HepG2 (cell line): Measurements from ENCODE around the gene BSN. TPM values are rescaled to one million over a fixed set of nuclear protein-coding genes. Genes with fewer than 3 reads are reported as not detected.

ENCODE experiments used
- BCLAF1 ChIP-seq: fragments of 450-650 bp; IDR thresholded peaks from 2 replicates; pipeline ENCODE4 v1.6.1; 2017; ENCODE audit warnings: mild to moderate bottlenecking
- CCDC6 ChIP-seq: sonication (generic); formaldehyde crosslinking; IDR thresholded peaks from 2 replicates; pipeline ENCODE4 v1.8.1; 2022; ENCODE audit warnings: mild to moderate bottlenecking, missing genetic modification reagents, moderate library complexity
- DBP ChIP-seq: sonication (generic); formaldehyde crosslinking; IDR thresholded peaks from 2 replicates; pipeline ENCODE4 v1.4.0; 2020; ENCODE audit warnings: missing genetic modification reagents; ENCODE audit errors: not compliant biosample characterization
- FOSL2 ChIP-seq: sonication (generic); formaldehyde crosslinking; IDR thresholded peaks from 2 replicates; pipeline ENCODE4 v1.4.0; 2020; ENCODE audit warnings: missing genetic modification reagents
- GATAD2A ChIP-seq: IDR thresholded peaks from 2 replicates; pipeline ENCODE4 v1.6.1; 2016
- HIVEP1 ChIP-seq: sonication (generic); formaldehyde crosslinking; IDR thresholded peaks from 2 replicates; pipeline ENCODE4 v1.4.0; 2020; ENCODE audit warnings: mild to moderate bottlenecking, missing genetic modification reagents
- MATR3 ChIP-seq: sonication (generic); formaldehyde crosslinking; IDR thresholded peaks from 2 replicates; pipeline ENCODE4 v1.4.0; 2020; ENCODE audit warnings: missing genetic modification reagents
- MAX ChIP-seq: IDR thresholded peaks from 2 replicates; pipeline ENCODE4 v1.6.1; 2012; ENCODE audit warnings: inconsistent platforms
- MAZ ChIP-seq, 2 experiments: sonication (generic) in 1 of 2; formaldehyde crosslinking in 1 of 2; IDR thresholded peaks; 2 replicates each; pipeline versions ENCODE4 v1.5.0 to v1.6.1; 2012 to 2020; ENCODE audit warnings: low read depth in 2 of 2, mild to moderate bottlenecking in 2 of 2, borderline replicate concordance in 1 of 2, improper control_type of control experiment in 1 of 2, low read length in 1 of 2, missing genetic modification reagents in 1 of 2, moderate library complexity in 1 of 2
- MIER2 ChIP-seq: IDR thresholded peaks from 2 replicates; pipeline ENCODE4 v1.6.1; 2016; ENCODE audit warnings: missing biosample characterization, missing genetic modification reagents
- NFRKB ChIP-seq: fragments of 450-650 bp; IDR thresholded peaks from 2 replicates; pipeline ENCODE4 v1.6.1; 2017
- SSRP1 ChIP-seq: IDR thresholded peaks from 2 replicates; pipeline ENCODE4 v1.6.1; 2016; ENCODE audit warnings: control low read depth
- ZFP37 ChIP-seq: sonication (generic); formaldehyde crosslinking; IDR thresholded peaks from 2 replicates; pipeline ENCODE4 v1.4.0; 2020; ENCODE audit warnings: missing genetic modification reagents, borderline replicate concordance
- ZNF232 ChIP-seq: sonication (generic); formaldehyde crosslinking; IDR thresholded peaks from 2 replicates; pipeline ENCODE4 v1.4.0; 2020; ENCODE audit warnings: missing genetic modification reagents, borderline replicate concordance
- ZNF326 ChIP-seq: sonication (generic); formaldehyde crosslinking; IDR thresholded peaks from 2 replicates; pipeline ENCODE4 v1.4.0; 2020; ENCODE audit warnings: missing genetic modification reagents, borderline replicate concordance
- ZNF550 ChIP-seq: sonication (generic); formaldehyde crosslinking; IDR thresholded peaks from 2 replicates; pipeline ENCODE4 v1.4.0; 2020; ENCODE audit warnings: mild to moderate bottlenecking, missing genetic modification reagents, borderline replicate concordance
- ZNF570 ChIP-seq: sonication (generic); formaldehyde crosslinking; IDR thresholded peaks from 2 replicates; pipeline ENCODE4 v1.4.0; 2020; ENCODE audit warnings: mild to moderate bottlenecking, missing genetic modification reagents, borderline replicate concordance
- ZNF672 ChIP-seq: sonication (generic); formaldehyde crosslinking; IDR thresholded peaks from 2 replicates; pipeline ENCODE4 v1.8.1; 2022; ENCODE audit warnings: missing genetic modification reagents
- ZNF674 ChIP-seq: sonication (generic); formaldehyde crosslinking; IDR thresholded peaks from 2 replicates; pipeline ENCODE4 v1.5.0; 2020; ENCODE audit warnings: low read depth, mild to moderate bottlenecking, missing genetic modification reagents
- ZNF746 ChIP-seq: sonication (generic); formaldehyde crosslinking; IDR thresholded peaks from 2 replicates; pipeline ENCODE4 v1.8.0; 2022; ENCODE audit warnings: mild to moderate bottlenecking, missing genetic modification reagents
- ZNF775 ChIP-seq: sonication (generic); formaldehyde crosslinking; IDR thresholded peaks from 2 replicates; pipeline ENCODE4 v1.4.0; 2020; ENCODE audit warnings: missing genetic modification reagents, mild to moderate bottlenecking, moderate library complexity, borderline replicate concordance
- polyA plus RNA-seq, 8 experiments: library from polyadenylated mRNA; depleted of rRNA in 3 of 8; stranded (reverse) in 7 of 8; unstranded in 1 of 8; fragments of >200 nt; fragmentation: Illumina TruSeq in 4 of 8; extraction: Trizol in 4 of 8; gene quantifications; 2 replicates each; pipeline versions ENCODE4 v1.2.1 to v1.2.3, GENCODE V29; 2011 to 2016; ENCODE audit warnings: low read depth in 4 of 8, missing spikeins in 1 of 8, mixed read lengths in 1 of 8; ENCODE audit not compliant: insufficient read depth in 1 of 8
- total RNA-seq, 5 experiments: library from RNA; depleted of rRNA; stranded (reverse); fragments of >200 nt; fragmentation: Illumina TruSeq; extraction: Trizol; gene quantifications; 2 replicates each; pipeline ENCODE4 v1.2.3, GENCODE V29; 2016; ENCODE audit warnings: low read depth in 1 of 5
- TF ChIP-seq, protein P1 (sequence below): sonication (generic); formaldehyde crosslinking; IDR thresholded peaks from 2 replicates; pipeline ENCODE4 v1.4.0; 2020; ENCODE audit warnings: low read depth, mild to moderate bottlenecking, missing genetic modification reagents
- TF ChIP-seq, protein P2 (sequence below): IDR thresholded peaks from 2 replicates; pipeline ENCODE4 v1.6.1; 2016
- TF ChIP-seq, protein P3 (sequence below): IDR thresholded peaks from 2 replicates; pipeline ENCODE4 v1.6.1; 2016; ENCODE audit warnings: mild to moderate bottlenecking, missing biosample characterization, missing genetic modification reagents

BSN gene
- total and polyA plus RNA-seq, 2 of the 13 experiments (the other 11 are each of a cell fraction or from before 2014, with no cell fraction given), result 0.42 to 0.86 TPM

DNA sequence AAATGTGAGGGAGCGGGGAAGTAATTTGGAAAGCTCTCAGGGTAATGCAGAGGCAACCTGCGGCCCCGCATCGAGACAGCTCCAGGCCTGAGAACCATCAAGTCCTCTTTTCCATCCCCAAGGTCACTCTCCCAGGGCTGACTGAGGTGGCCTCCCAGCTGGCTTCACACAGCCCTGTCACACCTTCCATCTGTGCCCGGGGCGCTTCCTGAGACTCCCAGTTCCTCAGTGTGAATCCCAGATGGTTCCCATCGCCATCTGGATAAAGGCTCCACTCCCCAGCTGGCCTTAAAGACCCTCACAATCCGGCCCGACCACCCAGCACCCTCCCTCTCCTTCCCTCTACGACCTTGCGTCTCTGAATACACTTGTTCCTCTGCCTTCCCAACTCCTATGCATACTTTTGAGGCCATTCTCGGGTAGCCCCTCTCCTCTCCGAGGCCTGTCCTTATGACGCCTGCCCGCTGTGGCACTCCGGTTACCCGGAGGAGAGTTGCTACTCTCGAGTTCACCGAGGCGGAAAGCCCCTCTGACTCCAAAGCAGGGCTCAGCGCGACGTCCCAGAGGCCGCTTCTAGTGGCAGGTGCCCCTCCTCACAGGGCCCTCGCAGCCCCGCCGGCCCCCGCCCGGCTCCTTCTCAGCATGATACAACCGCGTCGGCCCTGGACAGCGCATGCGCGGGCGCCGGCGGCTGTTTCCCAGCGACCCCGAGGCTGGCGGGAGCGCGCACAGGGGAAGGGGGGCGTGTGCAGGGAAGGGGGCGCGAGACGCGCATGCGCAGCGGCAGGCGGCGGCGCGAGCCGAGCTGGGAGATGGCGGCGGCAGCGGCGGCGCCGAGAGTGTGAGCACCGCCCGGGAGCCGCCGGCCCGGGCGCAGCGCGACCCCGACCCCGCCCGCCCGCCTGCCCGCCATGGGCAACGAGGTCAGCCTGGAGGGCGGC, at the start of gene BSN (continued):
- TF ChIP-seq, protein P1, sequence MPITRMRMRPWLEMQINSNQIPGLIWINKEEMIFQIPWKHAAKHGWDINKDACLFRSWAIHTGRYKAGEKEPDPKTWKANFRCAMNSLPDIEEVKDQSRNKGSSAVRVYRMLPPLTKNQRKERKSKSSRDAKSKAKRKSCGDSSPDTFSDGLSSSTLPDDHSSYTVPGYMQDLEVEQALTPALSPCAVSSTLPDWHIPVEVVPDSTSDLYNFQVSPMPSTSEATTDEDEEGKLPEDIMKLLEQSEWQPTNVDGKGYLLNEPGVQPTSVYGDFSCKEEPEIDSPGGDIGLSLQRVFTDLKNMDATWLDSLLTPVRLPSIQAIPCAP (CRISPR knock-in tag), result no peak
- no peak for TF ChIP-seq MAZ (IDR thresholded peaks at IDR 0.05; ENCODE audit: borderline replicate concordance, low read depth, low read length)
- peak; percentile 59; the same call in 1 of the 2 replicates for TF ChIP-seq MAZ (CRISPR knock-in tag; IDR thresholded peaks at IDR 0.05; ENCODE audit: low read depth)
- TF ChIP-seq DBP, result peak; percentile 95
- no peak for TF ChIP-seq ZNF672 (CRISPR knock-in tag)
- peak; percentile 18; the same call in 1 of the 2 replicates for TF ChIP-seq ZNF674 (CRISPR knock-in tag)
- TF ChIP-seq, protein P2, sequence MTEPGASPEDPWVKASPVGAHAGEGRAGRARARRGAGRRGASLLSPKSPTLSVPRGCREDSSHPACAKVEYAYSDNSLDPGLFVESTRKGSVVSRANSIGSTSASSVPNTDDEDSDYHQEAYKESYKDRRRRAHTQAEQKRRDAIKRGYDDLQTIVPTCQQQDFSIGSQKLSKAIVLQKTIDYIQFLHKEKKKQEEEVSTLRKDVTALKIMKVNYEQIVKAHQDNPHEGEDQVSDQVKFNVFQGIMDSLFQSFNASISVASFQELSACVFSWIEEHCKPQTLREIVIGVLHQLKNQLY (CRISPR knock-in tag), result 0 out of 2 replicates have a peak, but pooled peaks have one; percentile 31
- no peak for TF ChIP-seq ZNF775 (CRISPR knock-in tag)
- no peak for TF ChIP-seq ZNF326 (CRISPR knock-in tag)
- TF ChIP-seq SSRP1 (CRISPR knock-in tag), result no peak
- no peak for TF ChIP-seq MATR3 (CRISPR knock-in tag)
- 0 out of 2 replicates have a peak, but pooled peaks have one; percentile 1 for TF ChIP-seq FOSL2 (CRISPR knock-in tag)
- TF ChIP-seq ZNF550, result 0 out of 2 replicates have a peak, but pooled peaks have one; percentile 75
- TF ChIP-seq HIVEP1 (CRISPR knock-in tag), result no peak
- peak; percentile 75 for TF ChIP-seq MIER2 (CRISPR knock-in tag)
- no peak for TF ChIP-seq BCLAF1
- TF ChIP-seq CCDC6 (CRISPR knock-in tag), result no peak
- TF ChIP-seq ZNF232, result peak; percentile 60; the same call in 1 of the 2 replicates
- TF ChIP-seq ZFP37, result 0 out of 2 replicates have a peak, but pooled peaks have one; percentile 28
- TF ChIP-seq ZNF746 (CRISPR knock-in tag), result 0 out of 2 replicates have a peak, but pooled peaks have one; percentile 37
- peak; percentile 57 for TF ChIP-seq MAX
- TF ChIP-seq NFRKB, result no peak
- TF ChIP-seq ZNF570 (CRISPR knock-in tag), result no peak
- TF ChIP-seq GATAD2A (CRISPR knock-in tag), result peak; percentile 25; the same call in 1 of the 2 replicates
- TF ChIP-seq, protein P3, sequence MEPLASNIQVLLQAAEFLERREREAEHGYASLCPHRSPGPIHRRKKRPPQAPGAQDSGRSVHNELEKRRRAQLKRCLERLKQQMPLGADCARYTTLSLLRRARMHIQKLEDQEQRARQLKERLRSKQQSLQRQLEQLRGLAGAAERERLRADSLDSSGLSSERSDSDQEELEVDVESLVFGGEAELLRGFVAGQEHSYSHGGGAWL, result no peak
